NCI-H2029 (cell line): ENCODE results near the gene ZNF605.
"Not testable (repeated sequence)": the region's sequence is repeated elsewhere in the genome, so short reads cannot be mapped to it uniquely, and the experiment has no call there.

ENCODE experiments used
- DNase-seq: peaks from one replicate; lab custom pipeline; 2025; lab: John Stamatoyannopoulos, UW

Gene ZNF605

GRCh38 chr12:132956011-132956788 lies at the start of gene ZNF605:
TSS of gene ZNF605 (minus strand) at chr12:132956306. CDS start at chr12:132945635, 10,671 bp downstream.
- DNase-seq, result peak; percentile 87

GRCh38 chr12:132998741-132999140 lies 42.6 kb upstream of the ZNF605 start:
- DNase-seq, result no peak

GRCh38 chr12:132986885-132987225 lies 30.7 kb upstream of the ZNF605 start:
- no peak for DNase-seq

GRCh38 chr12:132986001-132986884 lies 30.1 kb upstream of the ZNF605 start, which contains the start of gene ZNF26:
TSS of gene ZNF26 (plus strand) at chr12:132986367. CDS start at chr12:132986841, 474 bp downstream.
- peak; percentile 94 for DNase-seq

- DNase-seq, result not testable (repeated sequence)
Observed at GRCh38 chr12:132976870-132977269, 20.8 kb upstream of the ZNF605 start.

GRCh38 chr12:132972374-132972773 lies 16.3 kb upstream of the ZNF605 start:
- no peak for DNase-seq

GRCh38 chr12:132967736-132968135 lies 11.6 kb upstream of the ZNF605 start:
- no peak for DNase-seq

GRCh38 chr12:132966676-132967415 lies 10.7 kb upstream of the ZNF605 start:
- DNase-seq, result no peak

- DNase-seq, result no peak
Observed at GRCh38 chr12:132965796-132966195, 9.7 kb upstream of the ZNF605 start.

GRCh38 chr12:132963947-132964346 lies 7.8 kb upstream of the ZNF605 start:
- not testable (repeated sequence) for DNase-seq

- DNase-seq, result not testable (repeated sequence)
Observed at GRCh38 chr12:132961790-132962189, 5.7 kb upstream of the ZNF605 start.

GRCh38 chr12:132955094-132956010 lies 754 bp downstream of the ZNF605 start:
- DNase-seq, result no peak

- no peak for DNase-seq
Observed at GRCh38 chr12:132954471-132955048, 1.5 kb downstream of the ZNF605 start.

GRCh38 chr12:132953771-132954170 lies 2.3 kb downstream of the ZNF605 start:
- no peak for DNase-seq

GRCh38 chr12:132953163-132953425 lies 3.0 kb downstream of the ZNF605 start:
- DNase-seq, result no peak

GRCh38 chr12:132952371-132953162 lies 3.5 kb downstream of the ZNF605 start:
- DNase-seq, result no peak

GRCh38 chr12:132951649-132952048 lies 4.5 kb downstream of the ZNF605 start:
- no peak for DNase-seq

GRCh38 chr12:132950844-132951535 lies 5.1 kb downstream of the ZNF605 start:
- no peak for DNase-seq
